NOMO-1 treated with DMSO at 0.1 percent for 48 hours (cell line): Measurements from ENCODE around the gene CENPI.
"Not testable (repeated sequence)": the region's sequence is repeated elsewhere in the genome, so short reads cannot be mapped to it uniquely, and the experiment has no call there.

Experiments
- DNase-seq: peaks from one replicate; lab custom pipeline; 2025; ENCODE audit not compliant: unreplicated experiment; lab: John Stamatoyannopoulos, UW

The CENPI gene, protein sequence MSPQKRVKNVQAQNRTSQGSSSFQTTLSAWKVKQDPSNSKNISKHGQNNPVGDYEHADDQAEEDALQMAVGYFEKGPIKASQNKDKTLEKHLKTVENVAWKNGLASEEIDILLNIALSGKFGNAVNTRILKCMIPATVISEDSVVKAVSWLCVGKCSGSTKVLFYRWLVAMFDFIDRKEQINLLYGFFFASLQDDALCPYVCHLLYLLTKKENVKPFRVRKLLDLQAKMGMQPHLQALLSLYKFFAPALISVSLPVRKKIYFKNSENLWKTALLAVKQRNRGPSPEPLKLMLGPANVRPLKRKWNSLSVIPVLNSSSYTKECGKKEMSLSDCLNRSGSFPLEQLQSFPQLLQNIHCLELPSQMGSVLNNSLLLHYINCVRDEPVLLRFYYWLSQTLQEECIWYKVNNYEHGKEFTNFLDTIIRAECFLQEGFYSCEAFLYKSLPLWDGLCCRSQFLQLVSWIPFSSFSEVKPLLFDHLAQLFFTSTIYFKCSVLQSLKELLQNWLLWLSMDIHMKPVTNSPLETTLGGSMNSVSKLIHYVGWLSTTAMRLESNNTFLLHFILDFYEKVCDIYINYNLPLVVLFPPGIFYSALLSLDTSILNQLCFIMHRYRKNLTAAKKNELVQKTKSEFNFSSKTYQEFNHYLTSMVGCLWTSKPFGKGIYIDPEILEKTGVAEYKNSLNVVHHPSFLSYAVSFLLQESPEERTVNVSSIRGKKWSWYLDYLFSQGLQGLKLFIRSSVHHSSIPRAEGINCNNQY

DNA sequence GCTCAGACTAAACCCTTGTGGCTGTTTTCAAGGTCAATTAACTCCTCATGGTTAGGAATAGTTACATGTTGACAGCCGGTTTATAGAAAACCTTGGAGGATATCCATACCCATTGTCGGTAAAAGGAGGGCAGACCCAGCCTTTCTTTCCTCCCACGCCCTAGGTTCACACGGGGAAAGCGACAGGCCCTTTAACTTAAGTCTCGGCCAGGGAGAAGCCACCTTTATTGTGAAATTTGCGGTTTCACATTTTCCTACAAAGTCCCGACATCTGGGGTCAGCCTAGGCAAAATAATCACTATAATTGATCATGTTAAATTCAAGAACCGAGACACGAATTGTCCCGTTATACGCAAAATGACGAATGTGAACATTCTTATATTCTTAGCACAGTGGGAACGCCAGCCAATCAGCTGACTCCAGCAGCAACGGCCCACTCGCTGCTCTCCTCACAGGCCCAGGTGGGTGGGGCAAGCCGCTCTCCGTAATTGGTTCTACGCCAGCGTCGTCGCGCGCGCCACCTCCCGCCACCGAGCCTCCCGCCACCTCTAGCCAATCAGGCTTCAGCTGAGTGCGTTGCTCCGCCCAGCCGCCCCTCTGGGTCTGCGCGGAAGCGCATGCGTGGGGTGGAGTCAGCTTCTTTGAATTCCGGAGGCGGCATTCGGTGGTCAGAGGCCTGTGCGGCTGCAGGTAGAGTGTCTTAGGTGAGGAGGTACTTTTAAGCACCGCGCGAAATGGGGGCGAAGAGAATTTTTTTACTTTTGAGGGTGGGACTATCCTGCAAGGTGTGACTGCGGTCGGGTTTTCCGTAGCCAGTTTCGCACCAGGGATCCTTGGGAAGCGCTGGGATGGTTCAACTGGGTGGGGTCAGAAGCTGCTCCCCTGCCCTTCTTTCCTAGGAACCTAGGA, at the start of gene CENPI:
Gene CENPI (plus strand): TSS at position 659 of the 908 bp plus-strand sequence. CDS start 2,867 bp downstream, outside the sequence.
- DNase-seq = peak; percentile 92

DNA sequence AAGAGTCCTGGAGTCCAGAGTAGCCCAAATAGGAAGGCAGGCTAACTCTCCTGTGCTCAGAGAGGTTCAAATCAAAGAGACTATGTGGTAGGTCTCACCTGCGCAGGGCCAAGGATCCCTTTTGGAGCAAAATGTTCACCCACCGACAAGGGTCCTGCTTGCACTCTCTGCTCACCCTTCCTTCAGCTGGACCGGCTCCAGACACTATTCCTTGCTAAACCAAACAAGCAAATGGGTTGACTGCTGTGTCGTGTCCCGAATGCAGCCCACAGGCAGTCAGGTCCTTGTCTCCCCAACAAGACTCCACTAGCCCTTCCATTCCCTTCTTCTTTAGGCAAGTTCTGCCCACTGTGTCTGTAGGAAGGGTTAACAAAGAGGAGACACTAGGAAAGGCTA, 46.9 kb upstream of the CENPI start:
- no peak for DNase-seq

DNA sequence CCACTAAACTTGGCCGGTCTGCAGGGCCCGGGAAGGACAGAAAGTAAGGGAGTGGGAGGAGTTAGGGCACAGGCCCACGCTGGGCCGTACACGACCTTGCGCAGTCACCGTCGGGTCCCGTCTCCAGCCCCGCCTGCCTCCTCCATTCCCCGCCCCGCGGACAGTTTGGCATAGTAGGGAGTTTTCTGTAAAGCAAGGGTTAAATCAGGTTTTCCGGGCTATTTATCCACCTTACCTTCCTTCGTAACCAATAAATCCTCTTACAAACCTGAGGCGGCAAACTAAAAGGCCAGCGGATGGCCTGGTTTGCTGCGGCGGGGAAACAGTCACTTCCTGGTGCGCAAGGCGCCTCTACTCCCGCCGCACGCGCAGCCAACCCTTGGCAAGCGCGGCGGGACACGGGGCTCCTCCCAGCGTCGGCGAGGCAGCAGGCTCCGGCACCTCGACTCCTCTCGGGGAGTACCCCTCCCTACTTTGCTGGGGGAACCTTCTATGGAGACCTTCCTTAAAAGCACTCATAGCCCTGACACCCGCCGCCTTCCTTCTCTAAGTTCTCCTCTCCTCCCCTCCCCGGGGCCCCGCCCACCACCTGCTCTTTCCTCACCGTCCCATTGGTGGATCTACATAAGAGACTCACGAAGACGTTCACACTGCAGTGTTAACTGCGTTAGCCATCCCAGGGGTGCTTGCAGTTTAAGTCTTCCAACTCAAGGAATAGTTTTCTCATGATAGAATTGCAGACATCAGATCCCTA, 46.3 kb upstream of the CENPI start, which contains the start of gene TRMT2B:
Gene TRMT2B (minus strand): TSS at position 563 of the 754 bp plus-strand sequence. CDS start 9,822 bp downstream, outside the sequence.
- peak; percentile 78 for DNase-seq

DNA sequence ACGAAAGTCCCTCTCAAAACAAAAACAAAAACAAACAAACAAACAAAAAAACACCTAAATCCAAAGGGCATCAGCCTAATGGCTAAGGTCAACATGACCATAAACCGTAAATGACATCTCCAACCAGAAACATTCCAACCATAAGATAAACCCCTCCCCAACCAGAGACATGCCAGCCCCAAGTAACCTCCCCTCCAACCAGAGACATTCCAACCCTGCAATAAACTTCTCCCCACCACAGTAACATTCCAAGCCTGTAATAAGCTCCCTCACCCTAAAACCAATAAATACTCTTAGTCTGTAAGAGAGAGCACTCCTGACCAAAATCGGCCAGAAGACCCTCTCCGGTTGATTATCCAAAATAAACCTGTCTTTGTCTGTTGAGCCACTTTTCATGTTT, 41.5 kb upstream of the CENPI start:
- DNase-seq = not testable (repeated sequence)

DNA sequence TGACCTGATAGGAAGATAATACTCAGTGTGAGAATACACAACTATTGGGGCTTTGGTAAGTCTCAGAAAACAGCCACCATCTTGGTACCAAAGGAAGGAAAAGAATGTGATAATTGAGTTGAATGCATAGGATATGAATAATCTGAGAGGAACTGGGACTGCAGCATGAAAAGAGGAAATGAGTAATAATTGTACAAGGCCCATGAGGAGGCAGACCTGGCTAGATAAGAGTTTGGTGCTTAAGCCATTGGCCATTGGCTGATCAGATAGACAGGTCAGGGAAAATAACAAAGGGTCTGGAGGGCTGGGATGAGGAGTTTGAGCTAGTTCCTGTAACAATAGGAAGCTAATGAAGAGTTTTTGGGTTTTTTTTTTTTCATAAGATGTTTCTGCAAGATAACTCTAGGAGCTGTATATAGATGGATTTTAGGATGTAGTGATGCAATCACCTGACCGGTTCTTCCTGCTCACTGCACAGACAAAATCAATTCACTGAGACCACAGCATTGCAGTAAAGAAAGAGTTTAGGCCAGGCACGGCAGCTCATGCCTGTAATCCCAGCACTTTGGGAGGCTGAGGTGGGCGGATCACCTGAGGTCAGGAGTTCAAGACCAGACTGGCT, 40.8 kb upstream of the CENPI start:
- DNase-seq = peak; percentile 74

DNA sequence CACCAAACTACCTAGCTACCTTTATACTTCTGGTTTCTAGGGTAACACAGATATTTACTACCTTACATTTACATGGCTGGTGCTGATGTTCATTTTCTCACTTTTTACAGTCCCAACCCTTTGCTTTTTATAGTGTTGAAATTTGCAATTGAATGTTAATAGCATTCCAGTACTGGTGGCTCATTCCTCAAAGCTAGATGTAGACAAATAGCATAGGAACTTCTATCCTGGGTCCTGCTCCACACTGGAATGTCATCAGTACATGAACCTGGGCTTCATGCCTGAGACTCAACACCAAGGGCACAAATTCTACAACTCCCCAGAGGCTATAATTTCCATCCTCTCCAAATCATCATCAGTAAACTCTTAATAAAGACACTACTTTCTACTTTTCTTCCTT, 35.8 kb upstream of the CENPI start:
- no peak for DNase-seq

DNA sequence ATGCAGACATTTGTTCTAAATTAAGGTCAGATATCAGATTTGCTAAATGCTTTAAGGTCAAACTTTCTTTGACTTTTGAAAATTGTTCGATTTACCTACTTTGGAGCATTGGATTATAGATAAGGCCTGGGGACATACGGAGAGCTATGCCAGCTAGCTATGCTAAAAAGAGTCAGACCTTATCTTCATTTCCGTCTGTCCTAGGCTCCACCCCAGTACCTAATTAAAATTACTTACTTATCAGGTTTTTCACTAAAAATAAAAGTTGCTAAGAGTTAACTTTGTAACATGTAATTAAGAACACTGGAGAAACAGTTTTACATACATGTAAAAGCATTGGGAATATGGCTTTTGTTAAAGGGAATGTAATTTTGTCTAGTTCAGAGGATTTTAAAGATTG, 26.4 kb upstream of the CENPI start:
- no peak for DNase-seq

DNA sequence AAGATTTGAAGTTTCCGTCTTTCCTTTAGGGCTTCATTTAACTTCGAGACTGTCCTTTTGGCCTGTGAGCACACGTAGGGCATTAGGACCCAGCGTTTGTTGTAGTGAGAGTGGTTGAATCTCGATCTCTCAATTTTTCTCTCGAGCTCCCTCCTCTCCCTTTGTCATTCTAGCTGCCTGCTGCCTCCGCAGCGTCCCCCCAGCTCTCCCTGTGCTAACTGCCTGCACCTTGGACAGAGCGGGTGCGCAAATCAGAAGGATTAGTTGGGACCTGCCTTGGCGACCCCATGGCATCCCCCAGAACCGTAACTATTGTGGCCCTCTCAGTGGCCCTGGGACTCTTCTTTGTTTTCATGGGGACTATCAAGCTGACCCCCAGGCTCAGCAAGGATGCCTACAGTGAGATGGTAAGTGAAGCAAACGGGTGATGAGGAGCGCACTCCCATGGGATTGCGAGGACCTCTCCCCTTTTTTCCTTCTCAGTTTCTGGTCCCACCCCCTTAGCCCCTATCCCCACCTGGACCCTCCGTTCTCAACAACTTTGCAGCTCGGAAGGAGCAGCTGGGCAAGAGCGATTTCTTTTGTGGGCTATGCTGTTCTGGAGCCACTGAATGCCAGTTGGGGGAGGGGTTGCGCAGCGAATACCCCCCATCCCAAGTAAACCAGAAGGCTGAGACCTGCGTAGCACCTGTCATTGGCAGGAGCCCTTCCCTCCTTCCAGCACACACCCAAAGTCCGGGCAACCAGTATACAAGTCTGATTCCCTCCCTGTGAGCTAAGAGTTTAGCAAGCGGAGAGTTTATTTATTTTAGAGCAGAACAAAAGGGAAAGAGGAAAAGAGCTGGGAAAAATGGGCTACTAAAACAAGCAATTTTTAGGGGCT, 19.0 kb upstream of the CENPI start, which contains the start of gene TMEM35A:
Gene TMEM35A (plus strand): TSS at position 164 of the 883 bp plus-strand sequence. CDS start 124 bp downstream, at position 288.
- DNase-seq = no peak

DNA sequence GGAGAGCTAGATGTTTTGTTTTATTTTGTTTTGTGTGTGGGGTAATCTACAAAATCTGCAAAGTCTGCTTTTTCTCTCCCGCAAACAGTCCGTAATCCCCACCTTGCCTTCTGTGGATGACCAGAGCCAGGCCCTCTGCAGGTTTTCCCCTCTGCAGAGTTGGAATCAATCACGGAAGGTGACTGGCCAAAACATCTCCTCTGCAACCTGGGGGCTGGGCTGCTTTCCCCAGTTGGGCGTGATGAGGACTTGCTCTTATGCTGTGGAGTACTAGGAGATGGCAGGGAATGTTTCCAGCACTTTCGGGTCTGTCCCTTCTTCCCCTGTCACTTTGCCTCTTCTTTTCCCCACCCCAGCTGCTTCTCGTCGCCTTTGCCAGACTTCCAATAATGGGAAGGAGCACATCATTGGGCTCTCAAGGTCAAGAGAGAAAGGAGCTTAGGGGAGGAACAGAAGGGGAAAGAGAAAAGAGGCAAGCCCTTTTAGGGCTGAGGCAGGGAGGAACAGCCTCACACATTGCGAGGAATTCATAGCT, 18.2 kb upstream of the CENPI start:
- no peak for DNase-seq

DNA sequence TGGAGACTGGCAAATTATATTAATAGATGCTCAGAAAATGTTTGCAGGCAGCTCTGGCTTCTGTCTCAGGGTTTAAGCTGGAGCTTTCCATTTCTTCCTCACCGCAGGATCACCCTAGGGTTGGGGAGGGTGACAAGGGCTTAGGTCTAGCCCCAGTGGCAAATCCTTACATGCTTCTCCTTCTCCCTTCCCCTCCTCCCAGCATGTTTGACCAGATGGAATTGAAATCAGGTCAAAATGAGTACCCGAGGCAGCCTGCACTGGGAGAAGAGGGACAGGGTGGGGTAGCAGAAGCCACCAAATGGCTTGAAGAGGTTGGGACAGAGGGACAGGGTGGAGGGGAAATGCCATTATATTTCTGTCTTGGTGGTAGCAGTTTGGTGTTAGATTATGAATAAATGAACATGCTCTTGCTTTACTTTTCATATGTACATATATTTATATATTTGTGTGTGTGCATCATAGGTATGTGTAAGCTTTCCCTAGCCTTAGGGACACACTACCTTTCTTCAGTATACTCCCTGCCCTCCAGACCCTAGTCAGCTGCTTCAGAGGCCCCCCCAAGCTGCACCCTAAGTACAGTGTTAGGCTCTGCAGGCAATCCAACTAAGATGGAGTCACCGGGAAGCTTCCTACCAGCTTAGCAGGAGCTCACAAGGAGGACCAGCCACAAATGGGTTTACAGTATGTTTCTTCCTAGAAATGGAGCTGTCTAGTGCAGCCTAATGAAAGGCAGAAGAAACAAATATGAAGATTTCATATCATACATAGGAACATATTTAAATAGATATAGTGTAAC, 17.5 kb upstream of the CENPI start:
- DNase-seq = no peak

DNA sequence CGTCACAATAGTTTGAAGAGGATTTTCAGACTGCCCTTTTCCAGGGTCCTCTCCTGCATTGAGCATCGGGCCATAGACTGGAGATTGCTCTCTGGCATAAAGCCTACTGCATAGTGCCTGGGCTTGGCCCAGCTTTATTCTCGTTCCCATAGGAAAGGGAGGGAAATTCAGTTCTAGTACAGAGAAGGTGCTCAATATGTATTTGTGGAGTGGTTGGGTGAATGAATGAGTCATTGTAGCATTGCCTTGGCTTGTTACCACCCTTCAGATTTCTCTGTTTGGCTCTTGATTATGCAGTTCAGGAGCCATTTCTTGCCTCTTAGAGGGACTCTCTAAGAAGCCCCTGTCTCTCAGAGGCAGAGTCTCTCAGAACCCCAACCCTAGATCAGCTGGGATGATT, 16.8 kb upstream of the CENPI start:
- DNase-seq = no peak

DNA sequence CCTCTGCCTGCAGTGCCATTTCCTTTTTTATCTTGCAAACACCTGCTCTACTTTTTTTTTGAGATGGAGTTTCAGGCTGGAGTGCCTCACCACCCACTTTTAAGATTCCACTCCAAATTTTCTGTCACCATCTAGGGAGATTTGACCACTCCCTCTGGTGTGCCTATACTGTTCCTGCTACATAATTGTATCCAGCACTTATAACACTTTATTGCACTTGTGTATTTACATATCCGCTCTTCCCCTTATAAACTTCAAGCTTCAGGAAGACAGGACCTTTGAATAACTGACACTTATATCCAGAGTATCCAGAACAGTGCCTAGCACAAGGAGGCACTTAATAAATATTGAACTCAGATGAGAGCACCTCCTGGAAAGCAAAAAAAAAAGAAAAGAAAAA, 6.2 kb upstream of the CENPI start:
- DNase-seq = no peak

DNA sequence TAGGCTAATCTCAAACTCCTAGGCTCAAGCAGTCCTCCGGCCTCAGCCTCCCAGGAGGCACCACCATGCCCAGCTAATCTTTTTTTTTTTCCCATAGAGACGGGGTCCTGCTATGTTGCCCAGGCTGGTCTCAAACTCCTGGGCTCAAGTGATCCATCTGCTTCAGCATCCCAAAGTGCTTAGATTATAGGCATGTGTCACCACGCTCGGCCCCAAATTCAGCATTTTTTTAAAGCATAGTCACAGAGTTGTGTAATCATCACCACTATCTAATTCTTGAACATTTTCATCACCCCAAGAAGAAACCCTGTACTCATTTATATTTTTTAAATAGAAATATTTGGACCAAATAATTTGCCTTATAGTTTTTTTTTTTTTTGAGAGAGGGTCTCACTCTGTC, 10.3 kb downstream of the CENPI start:
- DNase-seq = no peak

DNA sequence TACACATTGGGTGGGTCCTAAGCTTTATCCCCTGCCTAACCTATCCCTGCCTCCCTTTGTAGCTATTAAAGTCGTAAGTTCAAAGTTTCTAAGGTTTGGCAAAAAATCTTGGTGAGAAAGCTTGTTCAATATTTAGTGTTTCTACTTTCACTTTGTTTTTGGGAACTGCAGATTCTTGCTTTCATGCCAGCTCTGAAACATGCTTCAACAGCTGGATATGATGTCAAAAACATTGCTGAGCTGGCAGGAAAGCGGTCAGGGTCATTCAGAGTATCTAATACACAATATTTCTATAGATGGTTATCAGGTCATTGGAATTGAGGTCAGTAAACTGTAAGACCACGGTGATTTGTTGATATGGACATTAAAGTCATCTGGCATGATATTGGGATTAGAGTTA, 19.7 kb downstream of the CENPI start:
- no peak for DNase-seq

DNA sequence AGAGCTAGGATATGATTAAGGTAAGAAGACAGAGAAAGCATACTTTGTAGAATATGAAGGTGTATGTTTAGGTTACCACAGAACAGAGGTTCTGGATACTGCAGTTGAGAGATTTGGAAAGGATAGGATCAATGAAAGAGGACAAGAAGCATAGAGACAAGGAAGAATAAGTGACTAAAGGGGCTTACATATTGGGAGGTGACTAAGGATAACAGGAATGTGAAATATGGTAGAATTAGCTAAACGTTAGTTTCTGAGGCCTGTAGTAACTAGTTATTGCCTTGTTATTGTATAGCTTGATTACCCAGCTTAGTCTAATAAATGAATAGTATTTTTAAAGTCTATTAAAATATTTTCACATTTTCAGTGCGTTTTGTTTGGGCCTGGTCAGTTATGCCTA, 38.2 kb downstream of the CENPI start:
- DNase-seq = no peak
